Measurements from ENCODE around the gene PCYT2. TPM values are rescaled to one million over a fixed set of nuclear protein-coding genes. Genes with fewer than 3 reads are reported as not detected.
A peak's percentile ranks its signal among the peaks of the same experiment; 100 is the strongest.

PCYT2 gene
- total RNA-seq, 1 experiment from 2014 or later, result 31.4 TPM

DNA sequence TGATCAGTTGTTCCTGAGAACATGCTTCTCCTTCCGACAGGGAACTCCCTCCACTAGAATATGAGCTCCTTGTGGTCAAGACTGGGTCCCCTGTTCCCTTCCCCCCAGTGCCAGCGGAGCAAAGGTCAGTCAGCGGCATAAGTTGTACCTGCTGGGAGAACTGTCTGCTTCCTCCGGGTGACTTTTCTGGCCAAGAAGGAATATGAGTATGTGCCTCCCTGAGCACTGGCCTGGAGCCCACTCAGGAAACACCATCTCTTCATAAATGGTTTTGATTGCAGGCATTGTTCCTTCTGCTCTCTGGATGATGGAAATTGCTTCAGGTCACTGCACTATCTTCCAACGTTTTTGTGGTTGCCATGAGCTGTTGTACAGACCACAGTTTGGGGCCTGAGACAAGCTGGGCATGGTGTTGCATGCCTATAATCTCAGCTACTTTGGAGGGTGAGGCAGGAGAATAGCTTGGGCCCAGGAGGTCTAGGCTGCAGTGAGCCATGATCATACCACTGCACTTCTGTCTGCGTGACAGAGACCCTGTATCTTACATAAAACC is 48.0 kb downstream of the PCYT2 start:
- ChIA-PET POLR2A (no interaction called here), CTCF (interaction anchor here (0.9 kb wide), 1 partner anchor 41 kb away, joined by 3 read pairs; no protein-coding TSS in a partner anchor)
- Mint-ChIP-seq H3K4me3 (peak overlapping the region; percentile 72), H3K9me3 (no peaks in the 10 kb centered on the region), H3K27ac (peak overlapping the region; percentile 95), H3K27me3 (ENCODE audit: low read depth) (no peaks in the 10 kb centered on the region; the same call in 1 of the 2 replicates), H3K36me3 (peaks cover 24% of the 10 kb centered on the region), H3K4me1 (peaks cover 33% of the 10 kb centered on the region)
- TF ChIP-seq NR3C1 (CRISPR knock-in tag; conservative IDR thresholded peaks at IDR 0.05; ENCODE audit: low read depth), result no peak
- no peak for TF ChIP-seq ELF4 (CRISPR knock-in tag; IDR thresholded peaks at IDR 0.05; ENCODE audit: low read depth)
- TF ChIP-seq ZNF121 (CRISPR knock-in tag; IDR thresholded peaks at IDR 0.05), result no peak
- TF ChIP-seq NR2C2 (CRISPR knock-in tag; IDR thresholded peaks at IDR 0.05), result no peak
- TF ChIP-seq, protein P1, sequence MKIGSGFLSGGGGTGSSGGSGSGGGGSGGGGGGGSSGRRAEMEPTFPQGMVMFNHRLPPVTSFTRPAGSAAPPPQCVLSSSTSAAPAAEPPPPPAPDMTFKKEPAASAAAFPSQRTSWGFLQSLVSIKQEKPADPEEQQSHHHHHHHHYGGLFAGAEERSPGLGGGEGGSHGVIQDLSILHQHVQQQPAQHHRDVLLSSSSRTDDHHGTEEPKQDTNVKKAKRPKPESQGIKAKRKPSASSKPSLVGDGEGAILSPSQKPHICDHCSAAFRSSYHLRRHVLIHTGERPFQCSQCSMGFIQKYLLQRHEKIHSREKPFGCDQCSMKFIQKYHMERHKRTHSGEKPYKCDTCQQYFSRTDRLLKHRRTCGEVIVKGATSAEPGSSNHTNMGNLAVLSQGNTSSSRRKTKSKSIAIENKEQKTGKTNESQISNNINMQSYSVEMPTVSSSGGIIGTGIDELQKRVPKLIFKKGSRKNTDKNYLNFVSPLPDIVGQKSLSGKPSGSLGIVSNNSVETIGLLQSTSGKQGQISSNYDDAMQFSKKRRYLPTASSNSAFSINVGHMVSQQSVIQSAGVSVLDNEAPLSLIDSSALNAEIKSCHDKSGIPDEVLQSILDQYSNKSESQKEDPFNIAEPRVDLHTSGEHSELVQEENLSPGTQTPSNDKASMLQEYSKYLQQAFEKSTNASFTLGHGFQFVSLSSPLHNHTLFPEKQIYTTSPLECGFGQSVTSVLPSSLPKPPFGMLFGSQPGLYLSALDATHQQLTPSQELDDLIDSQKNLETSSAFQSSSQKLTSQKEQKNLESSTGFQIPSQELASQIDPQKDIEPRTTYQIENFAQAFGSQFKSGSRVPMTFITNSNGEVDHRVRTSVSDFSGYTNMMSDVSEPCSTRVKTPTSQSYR (CRISPR knock-in tag; IDR thresholded peaks at IDR 0.05), result no peak
- no peak for TF ChIP-seq ZNF219 (CRISPR knock-in tag; IDR thresholded peaks at IDR 0.05; ENCODE audit: borderline replicate concordance)
- TF ChIP-seq NFYB (CRISPR knock-in tag; conservative IDR thresholded peaks at IDR 0.05; ENCODE audit: low read depth), result no peak
- no peak for TF ChIP-seq PRRX2 (CRISPR knock-in tag; IDR thresholded peaks at IDR 0.05)
- TF ChIP-seq, protein P2, sequence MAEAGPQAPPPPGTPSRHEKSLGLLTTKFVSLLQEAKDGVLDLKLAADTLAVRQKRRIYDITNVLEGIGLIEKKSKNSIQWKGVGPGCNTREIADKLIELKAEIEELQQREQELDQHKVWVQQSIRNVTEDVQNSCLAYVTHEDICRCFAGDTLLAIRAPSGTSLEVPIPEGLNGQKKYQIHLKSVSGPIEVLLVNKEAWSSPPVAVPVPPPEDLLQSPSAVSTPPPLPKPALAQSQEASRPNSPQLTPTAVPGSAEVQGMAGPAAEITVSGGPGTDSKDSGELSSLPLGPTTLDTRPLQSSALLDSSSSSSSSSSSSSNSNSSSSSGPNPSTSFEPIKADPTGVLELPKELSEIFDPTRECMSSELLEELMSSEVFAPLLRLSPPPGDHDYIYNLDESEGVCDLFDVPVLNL (CRISPR knock-in tag; IDR thresholded peaks at IDR 0.05; ENCODE audit: borderline replicate concordance, low read depth), result no peak
- TF ChIP-seq SOX15 (CRISPR knock-in tag; IDR thresholded peaks at IDR 0.05), result no peak
- TF ChIP-seq CBFB (CRISPR knock-in tag; IDR thresholded peaks at IDR 0.05; ENCODE audit: low read depth), result no peak
- TF ChIP-seq, protein P3, sequence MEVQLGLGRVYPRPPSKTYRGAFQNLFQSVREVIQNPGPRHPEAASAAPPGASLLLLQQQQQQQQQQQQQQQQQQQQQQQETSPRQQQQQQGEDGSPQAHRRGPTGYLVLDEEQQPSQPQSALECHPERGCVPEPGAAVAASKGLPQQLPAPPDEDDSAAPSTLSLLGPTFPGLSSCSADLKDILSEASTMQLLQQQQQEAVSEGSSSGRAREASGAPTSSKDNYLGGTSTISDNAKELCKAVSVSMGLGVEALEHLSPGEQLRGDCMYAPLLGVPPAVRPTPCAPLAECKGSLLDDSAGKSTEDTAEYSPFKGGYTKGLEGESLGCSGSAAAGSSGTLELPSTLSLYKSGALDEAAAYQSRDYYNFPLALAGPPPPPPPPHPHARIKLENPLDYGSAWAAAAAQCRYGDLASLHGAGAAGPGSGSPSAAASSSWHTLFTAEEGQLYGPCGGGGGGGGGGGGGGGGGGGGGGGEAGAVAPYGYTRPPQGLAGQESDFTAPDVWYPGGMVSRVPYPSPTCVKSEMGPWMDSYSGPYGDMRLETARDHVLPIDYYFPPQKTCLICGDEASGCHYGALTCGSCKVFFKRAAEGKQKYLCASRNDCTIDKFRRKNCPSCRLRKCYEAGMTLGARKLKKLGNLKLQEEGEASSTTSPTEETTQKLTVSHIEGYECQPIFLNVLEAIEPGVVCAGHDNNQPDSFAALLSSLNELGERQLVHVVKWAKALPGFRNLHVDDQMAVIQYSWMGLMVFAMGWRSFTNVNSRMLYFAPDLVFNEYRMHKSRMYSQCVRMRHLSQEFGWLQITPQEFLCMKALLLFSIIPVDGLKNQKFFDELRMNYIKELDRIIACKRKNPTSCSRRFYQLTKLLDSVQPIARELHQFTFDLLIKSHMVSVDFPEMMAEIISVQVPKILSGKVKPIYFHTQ (CRISPR knock-in tag; IDR thresholded peaks at IDR 0.05), result no peak
- no peak for TF ChIP-seq ZNF263 (CRISPR knock-in tag; IDR thresholded peaks at IDR 0.05; ENCODE audit: low read depth)
- no peak for TF ChIP-seq MYBL2 (CRISPR knock-in tag; IDR thresholded peaks at IDR 0.05)
- TF ChIP-seq EMX1 (CRISPR knock-in tag; IDR thresholded peaks at IDR 0.05), result no peak
- no peak for TF ChIP-seq IRF2 (CRISPR knock-in tag; IDR thresholded peaks at IDR 0.05; ENCODE audit: borderline replicate concordance, low read depth)
- no peak for TF ChIP-seq JUN (CRISPR knock-in tag; IDR thresholded peaks at IDR 0.05)
- TF ChIP-seq, protein P4, sequence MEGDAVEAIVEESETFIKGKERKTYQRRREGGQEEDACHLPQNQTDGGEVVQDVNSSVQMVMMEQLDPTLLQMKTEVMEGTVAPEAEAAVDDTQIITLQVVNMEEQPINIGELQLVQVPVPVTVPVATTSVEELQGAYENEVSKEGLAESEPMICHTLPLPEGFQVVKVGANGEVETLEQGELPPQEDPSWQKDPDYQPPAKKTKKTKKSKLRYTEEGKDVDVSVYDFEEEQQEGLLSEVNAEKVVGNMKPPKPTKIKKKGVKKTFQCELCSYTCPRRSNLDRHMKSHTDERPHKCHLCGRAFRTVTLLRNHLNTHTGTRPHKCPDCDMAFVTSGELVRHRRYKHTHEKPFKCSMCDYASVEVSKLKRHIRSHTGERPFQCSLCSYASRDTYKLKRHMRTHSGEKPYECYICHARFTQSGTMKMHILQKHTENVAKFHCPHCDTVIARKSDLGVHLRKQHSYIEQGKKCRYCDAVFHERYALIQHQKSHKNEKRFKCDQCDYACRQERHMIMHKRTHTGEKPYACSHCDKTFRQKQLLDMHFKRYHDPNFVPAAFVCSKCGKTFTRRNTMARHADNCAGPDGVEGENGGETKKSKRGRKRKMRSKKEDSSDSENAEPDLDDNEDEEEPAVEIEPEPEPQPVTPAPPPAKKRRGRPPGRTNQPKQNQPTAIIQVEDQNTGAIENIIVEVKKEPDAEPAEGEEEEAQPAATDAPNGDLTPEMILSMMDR (IDR thresholded peaks at IDR 0.05), result no peak
- DNase-seq (ENCODE audit: low spot score), result no peak
- no peak for ATAC-seq
